ENCODE measurements around the gene TMEM260. TPM values are rescaled to one million over a fixed set of nuclear protein-coding genes. Genes with fewer than 3 reads are reported as not detected.
A peak's percentile ranks its signal among the peaks of the same experiment; 100 is the strongest.
"Not testable (repeated sequence)": the region's sequence is repeated elsewhere in the genome, so short reads cannot be mapped to it uniquely, and the experiment has no call there.

The TMEM260 gene
- total RNA-seq, 1 experiment from 2014 or later, result 14.4 TPM

- DNase-seq (ENCODE audit: extremely low read depth, low read depth), result no peak
Observed at GRCh38 chr14:56594428-56594827, 14.8 kb downstream of the TMEM260 start.

GRCh38 chr14:56598519-56598918 is 18.9 kb downstream of the TMEM260 start:
- DNase-seq (ENCODE audit: extremely low read depth, low read depth), result no peak

- no peak for DNase-seq (ENCODE audit: extremely low read depth, low read depth)
Observed at GRCh38 chr14:56603648-56604047, 24.1 kb downstream of the TMEM260 start.

- DNase-seq (ENCODE audit: extremely low read depth, low read depth), result peak; percentile 53
Observed at GRCh38 chr14:56608689-56609088, 29.1 kb downstream of the TMEM260 start.

- DNase-seq (ENCODE audit: extremely low read depth, low read depth), result not testable (repeated sequence)
Observed at GRCh38 chr14:56611663-56612062, 32.1 kb downstream of the TMEM260 start.

GRCh38 chr14:56617084-56617483 is 37.5 kb downstream of the TMEM260 start:
- DNase-seq (ENCODE audit: extremely low read depth, low read depth), result no peak

- DNase-seq (ENCODE audit: extremely low read depth, low read depth), result no peak
Observed at GRCh38 chr14:56630707-56631106, 51.1 kb downstream of the TMEM260 start.

GRCh38 chr14:56632195-56632594 is 52.6 kb downstream of the TMEM260 start:
- no peak for DNase-seq (ENCODE audit: extremely low read depth, low read depth)

- no peak for DNase-seq (ENCODE audit: extremely low read depth, low read depth)
Observed at GRCh38 chr14:56633544-56633943, 53.9 kb downstream of the TMEM260 start.

- DNase-seq (ENCODE audit: extremely low read depth, low read depth), result no peak
Observed at GRCh38 chr14:56635041-56635440, 55.4 kb downstream of the TMEM260 start.

GRCh38 chr14:56647493-56647892 is 67.9 kb downstream of the TMEM260 start:
- no peak for DNase-seq (ENCODE audit: extremely low read depth, low read depth)

GRCh38 chr14:56648508-56649301 is 69.1 kb downstream of the TMEM260 start:
- no peak for DNase-seq (ENCODE audit: extremely low read depth, low read depth)

- DNase-seq (ENCODE audit: extremely low read depth, low read depth), result no peak
Observed at GRCh38 chr14:56649382-56649781, 69.8 kb downstream of the TMEM260 start.

- DNase-seq (ENCODE audit: extremely low read depth, low read depth), result no peak
Observed at GRCh38 chr14:56650048-56650447, 70.5 kb downstream of the TMEM260 start.

GRCh38 chr14:56650979-56651378 is 71.4 kb downstream of the TMEM260 start:
- no peak for DNase-seq (ENCODE audit: extremely low read depth, low read depth)

GRCh38 chr14:56657604-56658003 is 78.0 kb downstream of the TMEM260 start:
- no peak for DNase-seq (ENCODE audit: extremely low read depth, low read depth)

- DNase-seq (ENCODE audit: extremely low read depth, low read depth), result no peak
Observed at GRCh38 chr14:56659378-56659777, 79.8 kb downstream of the TMEM260 start.

- peak; percentile 47 for DNase-seq (ENCODE audit: extremely low read depth, low read depth)
Observed at GRCh38 chr14:56659964-56660551, 80.5 kb downstream of the TMEM260 start.

GRCh38 chr14:56660677-56661389 is 81.2 kb downstream of the TMEM260 start:
- DNase-seq (ENCODE audit: extremely low read depth, low read depth), result no peak

GRCh38 chr14:56661478-56661877 is 81.9 kb downstream of the TMEM260 start:
- DNase-seq (ENCODE audit: extremely low read depth, low read depth), result no peak

GRCh38 chr14:56664811-56665421 is 85.3 kb downstream of the TMEM260 start:
- no peak for DNase-seq (ENCODE audit: extremely low read depth, low read depth)
